ENCODE data around the gene GDF15. TPM values are rescaled to one million over a fixed set of nuclear protein-coding genes. Genes with fewer than 3 reads are reported as not detected.

Gene GDF15
- total and polyA plus RNA-seq, 2 experiments from 2014 or later = 12.6 to 19.8 TPM

DNA sequence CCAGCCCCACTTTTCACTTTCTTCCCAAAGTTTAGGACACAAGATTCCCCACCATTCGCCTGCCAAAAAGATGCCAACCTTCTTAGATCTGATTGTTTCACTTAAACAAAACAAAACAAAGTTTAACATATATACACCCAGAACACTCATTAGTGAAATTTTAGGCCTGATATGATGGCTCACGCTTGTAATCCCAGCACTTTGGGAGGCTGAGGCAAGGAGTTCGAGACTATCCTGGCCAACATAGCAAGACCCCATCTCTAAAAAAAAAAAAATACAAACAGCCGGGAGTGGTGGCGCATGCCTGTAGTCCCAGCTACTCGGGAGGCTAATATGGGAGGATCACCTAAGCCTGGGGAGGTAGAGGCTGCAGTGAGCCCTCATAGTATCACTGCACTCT is 40.7 kb upstream of the GDF15 start:
- peaks cover 22% of the 10 kb centered on the region for H3K27me3 Mint-ChIP-seq (ENCODE audit: insufficient read depth, low read depth, poor library complexity)

More for the DNA sequence above, 40.7 kb upstream of the GDF15 start:
- H3K9me3 Mint-ChIP-seq = peaks cover 3% of the 10 kb centered on the region; the same call in 1 of the 3 replicates
- no peak for DNase-seq (ENCODE audit: low spot score)
- ATAC-seq = no peak
- H3K4me3 Mint-ChIP-seq = no peak overlapping the region; the same call in 2 of the 3 replicates
- TF ChIP-seq, protein P1, sequence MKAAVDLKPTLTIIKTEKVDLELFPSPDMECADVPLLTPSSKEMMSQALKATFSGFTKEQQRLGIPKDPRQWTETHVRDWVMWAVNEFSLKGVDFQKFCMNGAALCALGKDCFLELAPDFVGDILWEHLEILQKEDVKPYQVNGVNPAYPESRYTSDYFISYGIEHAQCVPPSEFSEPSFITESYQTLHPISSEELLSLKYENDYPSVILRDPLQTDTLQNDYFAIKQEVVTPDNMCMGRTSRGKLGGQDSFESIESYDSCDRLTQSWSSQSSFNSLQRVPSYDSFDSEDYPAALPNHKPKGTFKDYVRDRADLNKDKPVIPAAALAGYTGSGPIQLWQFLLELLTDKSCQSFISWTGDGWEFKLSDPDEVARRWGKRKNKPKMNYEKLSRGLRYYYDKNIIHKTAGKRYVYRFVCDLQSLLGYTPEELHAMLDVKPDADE (IDR thresholded peaks at IDR 0.05) = no peak
- TF ChIP-seq EZH2 (IDR thresholded peaks at IDR 0.05; ENCODE audit: low read depth, unreplicated experiment) (no peak), ZNF462 (CRISPR knock-in tag; IDR thresholded peaks at IDR 0.05) (no peak), EZH2phosphoT487 (IDR thresholded peaks at IDR 0.05; ENCODE audit: unreplicated experiment) (no peak), JUNB (IDR thresholded peaks at IDR 0.05; ENCODE audit: unreplicated experiment) (no peak), ZNF114 (CRISPR knock-in tag; IDR thresholded peaks at IDR 0.05) (no peak), ZNF331 (CRISPR knock-in tag; IDR thresholded peaks at IDR 0.05; ENCODE audit: low read depth) (no peak), POLR2AphosphoS5 (IDR thresholded peaks at IDR 0.05; ENCODE audit: low read depth) (no peak), STAT1 (IDR thresholded peaks at IDR 0.05; ENCODE audit: unreplicated experiment) (no peak), NANOG (IDR thresholded peaks at IDR 0.05; ENCODE audit: borderline replicate concordance) (no peak), CREB1 (CRISPR knock-in tag; IDR thresholded peaks at IDR 0.05; ENCODE audit: low read depth) (no peak)
- TF ChIP-seq, protein P2, sequence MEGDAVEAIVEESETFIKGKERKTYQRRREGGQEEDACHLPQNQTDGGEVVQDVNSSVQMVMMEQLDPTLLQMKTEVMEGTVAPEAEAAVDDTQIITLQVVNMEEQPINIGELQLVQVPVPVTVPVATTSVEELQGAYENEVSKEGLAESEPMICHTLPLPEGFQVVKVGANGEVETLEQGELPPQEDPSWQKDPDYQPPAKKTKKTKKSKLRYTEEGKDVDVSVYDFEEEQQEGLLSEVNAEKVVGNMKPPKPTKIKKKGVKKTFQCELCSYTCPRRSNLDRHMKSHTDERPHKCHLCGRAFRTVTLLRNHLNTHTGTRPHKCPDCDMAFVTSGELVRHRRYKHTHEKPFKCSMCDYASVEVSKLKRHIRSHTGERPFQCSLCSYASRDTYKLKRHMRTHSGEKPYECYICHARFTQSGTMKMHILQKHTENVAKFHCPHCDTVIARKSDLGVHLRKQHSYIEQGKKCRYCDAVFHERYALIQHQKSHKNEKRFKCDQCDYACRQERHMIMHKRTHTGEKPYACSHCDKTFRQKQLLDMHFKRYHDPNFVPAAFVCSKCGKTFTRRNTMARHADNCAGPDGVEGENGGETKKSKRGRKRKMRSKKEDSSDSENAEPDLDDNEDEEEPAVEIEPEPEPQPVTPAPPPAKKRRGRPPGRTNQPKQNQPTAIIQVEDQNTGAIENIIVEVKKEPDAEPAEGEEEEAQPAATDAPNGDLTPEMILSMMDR (conservative IDR thresholded peaks at IDR 0.05; ENCODE audit: low read depth in 2 of 2) = no peak
- TF ChIP-seq, protein P3, sequence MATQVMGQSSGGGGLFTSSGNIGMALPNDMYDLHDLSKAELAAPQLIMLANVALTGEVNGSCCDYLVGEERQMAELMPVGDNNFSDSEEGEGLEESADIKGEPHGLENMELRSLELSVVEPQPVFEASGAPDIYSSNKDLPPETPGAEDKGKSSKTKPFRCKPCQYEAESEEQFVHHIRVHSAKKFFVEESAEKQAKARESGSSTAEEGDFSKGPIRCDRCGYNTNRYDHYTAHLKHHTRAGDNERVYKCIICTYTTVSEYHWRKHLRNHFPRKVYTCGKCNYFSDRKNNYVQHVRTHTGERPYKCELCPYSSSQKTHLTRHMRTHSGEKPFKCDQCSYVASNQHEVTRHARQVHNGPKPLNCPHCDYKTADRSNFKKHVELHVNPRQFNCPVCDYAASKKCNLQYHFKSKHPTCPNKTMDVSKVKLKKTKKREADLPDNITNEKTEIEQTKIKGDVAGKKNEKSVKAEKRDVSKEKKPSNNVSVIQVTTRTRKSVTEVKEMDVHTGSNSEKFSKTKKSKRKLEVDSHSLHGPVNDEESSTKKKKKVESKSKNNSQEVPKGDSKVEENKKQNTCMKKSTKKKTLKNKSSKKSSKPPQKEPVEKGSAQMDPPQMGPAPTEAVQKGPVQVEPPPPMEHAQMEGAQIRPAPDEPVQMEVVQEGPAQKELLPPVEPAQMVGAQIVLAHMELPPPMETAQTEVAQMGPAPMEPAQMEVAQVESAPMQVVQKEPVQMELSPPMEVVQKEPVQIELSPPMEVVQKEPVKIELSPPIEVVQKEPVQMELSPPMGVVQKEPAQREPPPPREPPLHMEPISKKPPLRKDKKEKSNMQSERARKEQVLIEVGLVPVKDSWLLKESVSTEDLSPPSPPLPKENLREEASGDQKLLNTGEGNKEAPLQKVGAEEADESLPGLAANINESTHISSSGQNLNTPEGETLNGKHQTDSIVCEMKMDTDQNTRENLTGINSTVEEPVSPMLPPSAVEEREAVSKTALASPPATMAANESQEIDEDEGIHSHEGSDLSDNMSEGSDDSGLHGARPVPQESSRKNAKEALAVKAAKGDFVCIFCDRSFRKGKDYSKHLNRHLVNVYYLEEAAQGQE (IDR thresholded peaks at IDR 0.05; ENCODE audit: unreplicated experiment) = no peak
- no peak overlapping the region for H3K4me2 ChIP-seq
- no peak overlapping the region for H3K27ac Mint-ChIP-seq
- no peaks in the 10 kb centered on the region; the same call in 1 of the 2 replicates for H3K79me2 ChIP-seq (replicated peaks; ENCODE audit: insufficient read depth)
- H3K4me1 Mint-ChIP-seq = peaks cover 40% of the 10 kb centered on the region
- H3K36me3 Mint-ChIP-seq (ENCODE audit: low read depth) = peaks cover 46% of the 10 kb centered on the region
- no peak overlapping the region for H2AFZ ChIP-seq
- no peak overlapping the region for H3K4me3 ChIP-seq
- H3K9me2 ChIP-seq (ENCODE audit: insufficient read depth) = no peaks in the 10 kb centered on the region
- no peaks in the 10 kb centered on the region for H4K20me1 ChIP-seq (replicated peaks; ENCODE audit: insufficient read depth)
- H3K4me1 ChIP-seq (ENCODE audit: insufficient read depth) = peaks cover 24% of the 10 kb centered on the region
- H3K27me3 ChIP-seq (ENCODE audit: insufficient read depth) = no peaks in the 10 kb centered on the region
- 0 out of 2 replicates have a peak, but pooled peaks cover 2% of the 10 kb centered on the region for H3K36me3 ChIP-seq (ENCODE audit: insufficient read depth)
- H3K27ac ChIP-seq (ENCODE audit: low read depth) = peak overlapping the region; percentile 41; the same call in 1 of the 2 replicates
- H3F3A ChIP-seq (replicated peaks; ENCODE audit: low read depth) = peaks cover 28% of the 10 kb centered on the region

Data from GM23338 (cell line).